GM21423 (cell line): ENCODE results near the gene TMEM236.
A peak's percentile ranks its signal among the peaks of the same experiment; 100 is the strongest.

Experiments
- ATAC-seq: cut with Tn5 transposase; IDR thresholded peaks from one replicate; pipeline ENCODE4 v1.9.1; 2021; ENCODE audit warnings: mild to moderate bottlenecking, moderate library complexity; ENCODE audit not compliant: unreplicated experiment

The TMEM236 gene

GRCh38 chr10:17737027-17737965, 14.7 kb upstream of the TMEM236 start:
- no peak for ATAC-seq

GRCh38 chr10:17740668-17741067, 11.3 kb upstream of the TMEM236 start:
- ATAC-seq, result no peak

GRCh38 chr10:17742918-17743317, 9.1 kb upstream of the TMEM236 start:
- no peak for ATAC-seq

GRCh38 chr10:17743437-17743836, 8.6 kb upstream of the TMEM236 start:
- ATAC-seq, result no peak

GRCh38 chr10:17744341-17744861, 7.6 kb upstream of the TMEM236 start:
- no peak for ATAC-seq

GRCh38 chr10:17747883-17748550, 4.0 kb upstream of the TMEM236 start:
- no peak for ATAC-seq

- ATAC-seq, result no peak
These were observed 2.1 kb upstream of the TMEM236 start for GRCh38 chr10:17749890-17750289.

GRCh38 chr10:17756557-17757217, 4.7 kb downstream of the TMEM236 start:
- ATAC-seq, result peak; percentile 93

GRCh38 chr10:17758200-17758599, 6.2 kb downstream of the TMEM236 start:
- no peak for ATAC-seq

- no peak for ATAC-seq
These were observed 6.9 kb downstream of the TMEM236 start for GRCh38 chr10:17758896-17759295.

GRCh38 chr10:17764142-17764541, 12.1 kb downstream of the TMEM236 start:
- ATAC-seq, result no peak

GRCh38 chr10:17765602-17766001, 13.6 kb downstream of the TMEM236 start:
- no peak for ATAC-seq

GRCh38 chr10:17766731-17767130, 14.7 kb downstream of the TMEM236 start:
- ATAC-seq, result no peak

- no peak for ATAC-seq
These were observed 16.5 kb downstream of the TMEM236 start for GRCh38 chr10:17768496-17768895.

- ATAC-seq, result no peak
These were observed 17.0 kb downstream of the TMEM236 start for GRCh38 chr10:17768957-17769356.

GRCh38 chr10:17771017-17771416, 19.0 kb downstream of the TMEM236 start:
- no peak for ATAC-seq

- ATAC-seq, result no peak
These were observed 27.8 kb downstream of the TMEM236 start for GRCh38 chr10:17779784-17780183.

- no peak for ATAC-seq
These were observed 28.7 kb downstream of the TMEM236 start for GRCh38 chr10:17780727-17781126.

- no peak for ATAC-seq
These were observed 29.9 kb downstream of the TMEM236 start for GRCh38 chr10:17781856-17782255.

GRCh38 chr10:17782921-17783665, 31.1 kb downstream of the TMEM236 start:
- ATAC-seq, result no peak

- ATAC-seq, result no peak
These were observed 31.8 kb downstream of the TMEM236 start for GRCh38 chr10:17783751-17784150.
